Measurements from ENCODE around the gene FBXW7.

FBXW7 gene

GRCh38 chr4:152488246-152488645, 47.6 kb downstream of the FBXW7 start:
- TF ChIP-seq CTCF (IDR thresholded peaks at IDR 0.05; ENCODE audit: low read depth, low read length) (no peak), POLR2A (IDR thresholded peaks at IDR 0.05; ENCODE audit: extremely low read depth, insufficient read length) (no peak), MYC (IDR thresholded peaks at IDR 0.05; ENCODE audit: low read depth, low read length) (no peak), MAX (IDR thresholded peaks at IDR 0.05; ENCODE audit: low read depth, low read length) (no peak)
- H3K4me3 ChIP-seq (ENCODE audit: low read depth, low read length): no peak overlapping the region
- no peak for DNase-seq (ENCODE audit: low read depth)

- no peak for TF ChIP-seq CTCF (IDR thresholded peaks at IDR 0.05; ENCODE audit: low read depth, low read length)
- TF ChIP-seq MYC (IDR thresholded peaks at IDR 0.05; ENCODE audit: low read depth, low read length): no peak
- TF ChIP-seq MAX (IDR thresholded peaks at IDR 0.05; ENCODE audit: low read depth, low read length): no peak
- TF ChIP-seq POLR2A (IDR thresholded peaks at IDR 0.05; ENCODE audit: extremely low read depth, insufficient read length): no peak
- no peak overlapping the region for H3K4me3 ChIP-seq (ENCODE audit: low read depth, low read length)
- no peak for DNase-seq (ENCODE audit: low read depth)
These were observed 49.2 kb downstream of the FBXW7 start for GRCh38 chr4:152486429-152487389.

- H3K4me3 ChIP-seq (ENCODE audit: low read depth, low read length): no peak overlapping the region
- no peak for DNase-seq (ENCODE audit: low read depth)
- TF ChIP-seq POLR2A (IDR thresholded peaks at IDR 0.05; ENCODE audit: extremely low read depth, insufficient read length) (no peak), CTCF (IDR thresholded peaks at IDR 0.05; ENCODE audit: low read depth, low read length) (no peak), MYC (IDR thresholded peaks at IDR 0.05; ENCODE audit: low read depth, low read length) (no peak), MAX (IDR thresholded peaks at IDR 0.05; ENCODE audit: low read depth, low read length) (no peak)
These were observed 50.1 kb downstream of the FBXW7 start for GRCh38 chr4:152485726-152486276.

- no peak for DNase-seq (ENCODE audit: low read depth)
- TF ChIP-seq CTCF (IDR thresholded peaks at IDR 0.05; ENCODE audit: low read depth, low read length) (no peak), POLR2A (IDR thresholded peaks at IDR 0.05; ENCODE audit: extremely low read depth, insufficient read length) (no peak), MYC (IDR thresholded peaks at IDR 0.05; ENCODE audit: low read depth, low read length) (no peak), MAX (IDR thresholded peaks at IDR 0.05; ENCODE audit: low read depth, low read length) (no peak)
- no peak overlapping the region for H3K4me3 ChIP-seq (ENCODE audit: low read depth, low read length)
These were observed 53.7 kb downstream of the FBXW7 start for GRCh38 chr4:152482211-152482610.

- no peak overlapping the region for H3K4me3 ChIP-seq (ENCODE audit: low read depth, low read length)
- TF ChIP-seq POLR2A (IDR thresholded peaks at IDR 0.05; ENCODE audit: extremely low read depth, insufficient read length): no peak
- TF ChIP-seq CTCF (IDR thresholded peaks at IDR 0.05; ENCODE audit: low read depth, low read length): no peak
- no peak for TF ChIP-seq MYC (IDR thresholded peaks at IDR 0.05; ENCODE audit: low read depth, low read length)
- TF ChIP-seq MAX (IDR thresholded peaks at IDR 0.05; ENCODE audit: low read depth, low read length): no peak
These were observed 55.0 kb downstream of the FBXW7 start for GRCh38 chr4:152480901-152481300.

More at GRCh38 chr4:152480901-152481300, 55.0 kb downstream of the FBXW7 start:
- no peak for DNase-seq (ENCODE audit: low read depth)

Measured in NB4 (cell line).